NCI-H2171 treated with DMSO at 0.1 percent for 48 hours (cell line): Measurements from ENCODE around the gene SLC5A4.
A peak's percentile ranks its signal among the peaks of the same experiment; 100 is the strongest.

Experiments used
- DNase-seq: peaks from one replicate; lab custom pipeline; 2025; lab: John Stamatoyannopoulos, UW

The SLC5A4 gene

GRCh38 chr22:32232191-32232830, 22.8 kb downstream of the SLC5A4 start:
- DNase-seq, result no peak

- no peak for DNase-seq
Measured at GRCh38 chr22:32226326-32227104, 28.6 kb downstream of the SLC5A4 start.

DNA sequence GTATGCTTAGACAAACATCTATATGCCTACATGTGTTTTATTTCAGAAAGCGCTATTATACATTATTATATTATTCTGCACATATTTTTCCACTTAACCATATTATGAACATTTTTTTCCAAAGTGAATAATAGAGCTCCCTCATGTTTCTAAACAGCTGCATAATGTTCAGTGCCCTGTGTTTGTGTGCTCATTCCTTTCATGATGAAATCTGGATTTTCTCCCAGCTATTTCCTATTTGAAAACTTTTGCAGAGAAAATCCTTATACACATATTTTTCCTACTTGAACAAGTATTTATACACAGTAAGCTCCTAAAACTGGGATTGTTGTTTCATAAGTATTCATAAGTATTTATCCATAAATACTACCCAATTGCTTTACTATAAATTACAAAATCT, 32.2 kb downstream of the SLC5A4 start:
- DNase-seq, result no peak

- no peak for DNase-seq
Measured at GRCh38 chr22:32219026-32219425, 36.1 kb downstream of the SLC5A4 start.

- DNase-seq, result no peak
Measured at GRCh38 chr22:32218470-32218869, 36.7 kb downstream of the SLC5A4 start.

DNA sequence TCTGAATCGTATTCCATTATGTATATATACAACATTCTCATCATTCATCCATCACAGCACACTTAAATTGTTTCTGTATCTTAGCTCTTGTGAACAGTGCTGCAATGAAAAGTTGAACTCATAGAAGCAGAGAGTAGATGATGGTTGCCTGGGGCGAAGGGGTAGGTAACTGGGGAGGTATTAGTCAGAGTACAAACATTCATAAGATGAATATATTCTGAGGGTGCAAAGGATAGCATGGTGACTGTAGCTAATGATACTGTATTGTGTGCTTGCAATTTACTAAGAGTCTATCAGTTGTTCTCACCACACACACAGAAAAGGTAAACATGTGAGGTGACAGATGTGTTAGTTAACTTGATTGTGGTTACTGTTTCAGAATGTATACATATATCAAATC, 37.7 kb downstream of the SLC5A4 start:
- no peak for DNase-seq

DNA sequence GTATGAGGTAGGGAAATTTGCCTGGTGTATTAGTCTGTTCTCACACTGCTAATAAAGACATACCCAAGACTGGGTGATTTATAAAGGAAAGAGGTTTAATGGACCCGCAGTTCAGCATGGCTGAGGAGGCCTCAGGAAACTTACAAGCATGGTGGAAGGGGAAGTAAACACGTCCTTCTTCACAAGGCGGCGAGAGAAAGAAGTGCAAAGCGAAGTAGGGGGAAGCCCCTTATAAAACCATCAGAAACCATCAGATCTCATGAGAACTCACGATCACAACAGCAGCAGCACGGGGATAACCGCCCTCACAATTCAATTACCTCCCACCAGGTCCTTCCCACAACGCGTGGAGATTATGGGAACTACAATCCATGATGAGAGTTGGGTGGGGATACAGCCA, 38.2 kb downstream of the SLC5A4 start:
- no peak for DNase-seq

DNA sequence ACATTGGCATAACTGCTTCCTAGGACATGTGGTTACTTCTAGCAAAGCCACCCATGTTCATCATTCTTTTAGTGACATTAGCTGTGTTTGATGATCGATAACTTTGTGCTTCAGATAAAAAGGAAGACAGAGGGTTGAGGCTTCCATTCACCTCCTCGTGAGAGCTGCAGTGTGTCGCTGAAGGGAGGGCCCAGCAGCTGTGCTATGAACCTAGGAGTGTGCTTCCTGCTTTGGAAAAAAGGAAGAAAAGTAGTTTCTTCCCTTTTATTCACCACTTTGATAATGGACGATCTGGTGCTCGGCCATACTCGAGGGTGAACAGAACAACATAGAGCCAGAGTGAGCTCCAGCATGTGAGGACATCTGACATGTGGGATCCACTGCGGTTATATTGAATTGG, 44.1 kb downstream of the SLC5A4 start:
- no peak for DNase-seq

GRCh38 chr22:32208681-32209080, 46.5 kb downstream of the SLC5A4 start:
- DNase-seq, result no peak

GRCh38 chr22:32207971-32208480, 47.1 kb downstream of the SLC5A4 start:
- no peak for DNase-seq

GRCh38 chr22:32206774-32207758, 48.1 kb downstream of the SLC5A4 start:
- DNase-seq, result peak; percentile 4

- DNase-seq, result no peak
Measured at GRCh38 chr22:32205974-32206773, 49.0 kb downstream of the SLC5A4 start.

- peak; percentile 91 for DNase-seq
Measured at GRCh38 chr22:32204856-32205722, 50.1 kb downstream of the SLC5A4 start, which contains the start of gene RFPL2. Gene RFPL2, minus strand, starts transcription at chr22:32205073. Its CDS starts 2,622 bp downstream, at chr22:32202451.

DNA sequence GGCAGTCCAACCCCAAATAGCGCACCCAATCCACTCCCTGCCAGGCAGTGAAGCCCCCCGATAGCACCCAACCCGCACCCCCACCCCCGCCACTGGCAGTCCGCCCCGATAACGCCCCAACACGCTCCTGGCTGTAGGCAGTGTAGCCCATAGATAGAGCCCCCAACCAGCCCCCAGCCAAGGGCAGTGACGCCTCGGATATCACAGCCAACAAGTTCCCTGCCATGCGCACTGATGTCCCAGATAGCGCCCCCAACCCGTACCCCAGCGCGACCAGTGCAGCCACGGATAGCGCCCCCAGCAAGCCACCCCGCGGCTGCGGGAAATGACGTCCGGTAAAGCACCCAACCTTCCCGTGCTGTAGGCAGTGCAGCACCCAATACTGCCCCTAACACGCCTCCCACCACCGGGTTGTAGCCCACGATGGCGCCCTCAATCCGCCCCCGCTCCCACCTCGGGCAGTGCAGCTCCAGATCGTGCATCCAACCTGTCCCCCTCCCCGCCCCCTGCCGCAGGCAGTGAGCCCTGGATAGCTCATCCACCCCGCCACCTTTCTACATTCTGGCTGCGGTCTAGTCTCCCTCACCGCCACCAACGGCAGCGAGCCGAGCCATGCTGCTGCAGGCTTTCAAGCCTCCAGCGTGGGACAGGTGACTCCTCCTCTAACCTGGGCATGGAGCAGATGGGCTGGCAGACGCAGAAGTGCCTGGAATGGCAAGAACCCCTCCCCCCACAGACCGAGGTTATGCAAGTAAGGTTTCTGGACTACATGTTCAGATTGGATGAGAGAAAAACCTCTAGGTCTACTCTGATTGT, 50.9 kb downstream of the SLC5A4 start:
- peak; percentile 95 for DNase-seq

- DNase-seq, result peak; percentile 27
Measured at GRCh38 chr22:32203181-32204039, 51.7 kb downstream of the SLC5A4 start.

DNA sequence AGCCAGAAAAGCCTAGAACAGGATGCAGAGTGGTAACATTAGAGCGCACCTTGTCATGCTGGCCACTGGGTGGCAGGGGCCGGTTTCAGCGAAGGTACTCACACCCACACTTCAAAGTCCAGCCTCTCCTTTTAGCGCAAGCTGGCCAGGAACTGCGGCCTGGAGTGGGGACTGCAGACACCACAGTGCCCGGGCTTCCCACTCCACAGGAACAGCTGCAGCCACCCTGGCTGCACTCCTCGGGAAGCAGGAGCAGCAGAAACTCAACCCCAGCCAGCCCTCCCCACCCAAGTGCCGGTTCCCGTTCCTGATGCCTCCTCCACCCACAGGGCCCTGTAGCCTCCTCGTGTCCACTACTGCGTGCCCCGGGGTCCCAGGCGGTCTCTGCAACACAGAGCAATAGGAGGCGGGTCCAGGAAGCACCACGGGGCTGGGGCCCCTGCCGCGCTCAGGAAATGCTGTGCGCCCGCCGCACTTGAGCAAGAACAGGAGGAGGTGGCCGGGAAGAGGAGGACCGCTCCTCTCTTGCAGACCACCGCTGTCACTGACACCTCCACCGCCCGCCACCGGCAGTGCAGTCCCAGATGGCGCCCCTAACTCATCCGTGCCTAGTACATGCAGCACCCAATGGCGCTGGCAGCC, 52.5 kb downstream of the SLC5A4 start:
- DNase-seq, result peak; percentile 49

- no peak for DNase-seq
Measured at GRCh38 chr22:32202161-32202538, 53.0 kb downstream of the SLC5A4 start.

DNA sequence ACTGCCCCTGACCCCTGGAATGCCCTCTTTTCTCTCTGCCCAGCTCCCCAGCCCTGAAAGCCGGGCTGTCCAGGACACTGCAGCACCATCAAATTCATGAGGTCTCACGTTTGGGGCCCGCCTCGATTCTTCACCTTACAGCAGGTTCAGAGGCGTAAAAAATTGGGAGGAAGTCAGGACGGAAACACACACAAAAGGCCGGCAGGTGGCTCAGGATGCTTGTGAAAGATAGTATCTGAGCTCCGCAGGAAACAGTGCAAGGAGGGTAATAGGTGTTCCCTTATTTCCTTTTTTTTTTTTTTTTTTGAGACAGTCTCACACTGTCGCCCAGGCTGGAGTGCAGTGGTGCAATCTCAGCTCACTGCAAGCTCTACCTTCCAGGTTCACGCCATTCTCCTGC, 54.4 kb downstream of the SLC5A4 start:
- DNase-seq, result peak; percentile 17
